H9 (cell line): Measurements from ENCODE around the gene FRAS1. TPM values are rescaled to one million over a fixed set of nuclear protein-coding genes. Genes with fewer than 3 reads are reported as not detected.

Source experiments
- DNase-seq: peaks from one replicate; pipeline ENCODE4 v3.0.0-alpha.2; 2017
- H2AFZ ChIP-seq: one replicate; pipeline ENCODE4 v1.6.1; 2013; ENCODE audit warnings: mild to moderate bottlenecking, low read length, control low read depth, moderate library complexity
- H2AK5ac ChIP-seq: 2 replicates; pipeline ENCODE4 v1.6.1; 2013; ENCODE audit warnings: low read length, control low read depth, mixed read lengths; ENCODE audit not compliant: insufficient read length
- H2BK120ac ChIP-seq: one replicate; pipeline ENCODE4 v1.6.1; 2013; ENCODE audit warnings: low read depth, mild to moderate bottlenecking, low read length, control low read depth, inconsistent platforms; ENCODE audit not compliant: poor library complexity, severe bottlenecking
- H2BK12ac ChIP-seq: 2 replicates; pipeline ENCODE4 v1.6.1; 2013; ENCODE audit warnings: low read length, control low read depth, mixed read lengths, low read depth; ENCODE audit not compliant: insufficient read length
- H2BK15ac ChIP-seq: 2 replicates; pipeline ENCODE4 v1.6.1; 2013; ENCODE audit warnings: low read depth, low read length, control low read depth
- H2BK20ac ChIP-seq: one replicate; pipeline ENCODE4 v1.6.1; 2013; ENCODE audit warnings: low read depth, mild to moderate bottlenecking, low read length, control low read depth, inconsistent platforms; ENCODE audit not compliant: poor library complexity, severe bottlenecking
- H2BK5ac ChIP-seq: 2 replicates; pipeline ENCODE4 v1.6.1; 2013; ENCODE audit warnings: low read length, control low read depth, mixed read lengths; ENCODE audit not compliant: insufficient read length
- H3K14ac ChIP-seq: 2 replicates; pipeline ENCODE4 v1.6.1; 2013; ENCODE audit warnings: low read length, control low read depth; ENCODE audit not compliant: insufficient read depth
- H3K18ac ChIP-seq: 2 replicates; pipeline ENCODE4 v1.6.1; 2013; ENCODE audit warnings: low read depth, mild to moderate bottlenecking, mixed read lengths, low read length, control low read depth; ENCODE audit not compliant: insufficient read length
- H3K23ac ChIP-seq: 2 replicates; pipeline ENCODE4 v1.6.1; 2013; ENCODE audit warnings: low read length, control low read depth, mixed read lengths, low read depth; ENCODE audit not compliant: insufficient read length
- H3K23me2 ChIP-seq: 2 replicates; pipeline ENCODE4 v1.6.1; 2013; ENCODE audit warnings: low read depth, mild to moderate bottlenecking, mixed read lengths, low read length, control low read depth; ENCODE audit not compliant: insufficient read length, poor library complexity, severe bottlenecking
- H3K27ac ChIP-seq: 2 replicates; pipeline ENCODE4 v1.5.1; 2013; ENCODE audit warnings: low read length, control low read depth, mixed read lengths, low read depth; ENCODE audit not compliant: insufficient read length
- H3K27me3 ChIP-seq: 2 replicates; pipeline ENCODE4 v1.6.1; 2013; ENCODE audit warnings: low read length, control low read depth, inconsistent platforms; ENCODE audit not compliant: insufficient read depth
- H3K4ac ChIP-seq: 2 replicates; pipeline ENCODE4 v1.6.1; 2013; ENCODE audit warnings: low read depth, mild to moderate bottlenecking, control low read depth, inconsistent platforms, low read length, moderate library complexity
- H3K4me1 ChIP-seq: 2 replicates; pipeline ENCODE4 v1.6.1; 2013; ENCODE audit warnings: low read length, control low read depth, inconsistent platforms; ENCODE audit not compliant: insufficient read depth
- H3K4me2 ChIP-seq: 2 replicates; pipeline ENCODE4 v1.6.1; 2013; ENCODE audit warnings: low read length, control low read depth, mixed read lengths; ENCODE audit not compliant: insufficient read length, insufficient read depth
- H3K56ac ChIP-seq: 2 replicates; pipeline ENCODE4 v1.6.1; 2013; ENCODE audit warnings: low read depth, mild to moderate bottlenecking, mixed read lengths, low read length, control low read depth; ENCODE audit not compliant: insufficient read length
- H3K79me1 ChIP-seq: 2 replicates; pipeline ENCODE4 v1.6.1; 2013; ENCODE audit warnings: low read depth, mild to moderate bottlenecking, moderate library complexity, low read length, control low read depth, inconsistent platforms; ENCODE audit not compliant: insufficient read depth, poor library complexity, severe bottlenecking
- H3K79me2 ChIP-seq: 2 replicates; pipeline ENCODE4 v1.6.1; 2013; ENCODE audit warnings: low read length, control low read depth, inconsistent platforms; ENCODE audit not compliant: insufficient read depth
- H3K9ac ChIP-seq: 2 replicates; pipeline ENCODE4 v1.6.1; 2013; ENCODE audit warnings: low read length, control low read depth, mixed read lengths; ENCODE audit not compliant: insufficient read length; ENCODE audit errors: extremely low read depth
- H3K9me3 ChIP-seq: one replicate; pipeline ENCODE4 v1.6.1; 2013; ENCODE audit warnings: low read depth, low read length, inconsistent platforms; ENCODE audit not compliant: control insufficient read depth
- H3T11ph ChIP-seq: one replicate; pipeline ENCODE4 v1.6.1; 2013; ENCODE audit warnings: mild to moderate bottlenecking, low read length, control low read depth, inconsistent platforms
- H4K20me1 ChIP-seq: one replicate; pipeline ENCODE4 v1.6.1; 2013; ENCODE audit not compliant: control insufficient read depth, insufficient read length, insufficient read depth
- H4K5ac ChIP-seq: 2 replicates; pipeline ENCODE4 v1.6.1; 2013; ENCODE audit warnings: low read depth, mild to moderate bottlenecking, mixed read lengths, low read length, control low read depth; ENCODE audit not compliant: insufficient read length
- H4K8ac ChIP-seq: replicated peaks from 2 replicates; pipeline ENCODE4 v1.6.1; 2013; ENCODE audit warnings: low read length, control low read depth, mixed read lengths, low read depth; ENCODE audit not compliant: insufficient read length
- H4K91ac ChIP-seq: 2 replicates; pipeline ENCODE4 v1.6.1; 2013; ENCODE audit warnings: low read depth, mild to moderate bottlenecking, moderate library complexity, mixed read lengths, low read length, control low read depth; ENCODE audit not compliant: insufficient read length
- H3K27ac Mint-ChIP-seq, 3 experiments: 2 replicates in 2 of 3; 3 replicates in 1 of 3; pipeline ENCODE4 v1.8.0; 2020 to 2021; ENCODE audit warnings: mixed read lengths in 3 of 3, mild to moderate bottlenecking in 1 of 3, moderate library complexity in 1 of 3
- H3K27me3 Mint-ChIP-seq: 2 replicates; pipeline ENCODE4 v1.8.0; 2021; ENCODE audit warnings: low read depth, mild to moderate bottlenecking, moderate library complexity, mixed read lengths
- H3K36me3 Mint-ChIP-seq, 3 experiments: 2 replicates in 2 of 3; 3 replicates in 1 of 3; pipeline ENCODE4 v1.8.0; 2020 to 2021; ENCODE audit warnings: low read depth in 3 of 3, mixed read lengths in 3 of 3; ENCODE audit not compliant: insufficient read depth in 1 of 3
- H3K4me1 Mint-ChIP-seq, 2 experiments: 2 replicates each; pipeline ENCODE4 v1.8.0; 2020; ENCODE audit warnings: mixed read lengths in 2 of 2
- H3K4me3 Mint-ChIP-seq, 2 experiments: 2 replicates in 1 of 2; 3 replicates in 1 of 2; pipeline ENCODE4 v1.8.0; 2020 to 2021; ENCODE audit warnings: mild to moderate bottlenecking in 2 of 2, mixed read lengths in 2 of 2, moderate library complexity in 1 of 2
- H3K9me3 Mint-ChIP-seq, 2 experiments: 2 replicates in 1 of 2; 3 replicates in 1 of 2; pipeline ENCODE4 v1.8.0; 2020; ENCODE audit warnings: mild to moderate bottlenecking in 2 of 2, mixed read lengths in 2 of 2, moderate library complexity in 1 of 2
- WGBS: extraction: QIAGEN DNeasy Blood & Tissue Kit; methylation state at CpG from one replicate; pipeline ENCODE4 v1.1.7; 2013; ENCODE audit warnings: missing lambda C conversion rate, low lambda C conversion rate, mixed read lengths; ENCODE audit not compliant: insufficient read length; ENCODE audit errors: extremely low coverage; 5-methylcytosine and 5-hydroxymethylcytosine counted together
- total RNA-seq: library from RNA; stranded (reverse); gene quantifications from 2 replicates; pipeline ENCODE4 v1.2.1, GENCODE V29; 2021
- TF ChIP-seq, protein P1 (sequence below): fragments of 200-600 bp; sonication (generic); conservative IDR thresholded peaks from 3 replicates; pipeline ENCODE4 v1.8.0; 2021; ENCODE audit warnings: antibody characterized with exemption, mild to moderate bottlenecking

The FRAS1 gene
- total RNA-seq, 1 experiment from 2014 or later, result 58.5 TPM

DNA sequence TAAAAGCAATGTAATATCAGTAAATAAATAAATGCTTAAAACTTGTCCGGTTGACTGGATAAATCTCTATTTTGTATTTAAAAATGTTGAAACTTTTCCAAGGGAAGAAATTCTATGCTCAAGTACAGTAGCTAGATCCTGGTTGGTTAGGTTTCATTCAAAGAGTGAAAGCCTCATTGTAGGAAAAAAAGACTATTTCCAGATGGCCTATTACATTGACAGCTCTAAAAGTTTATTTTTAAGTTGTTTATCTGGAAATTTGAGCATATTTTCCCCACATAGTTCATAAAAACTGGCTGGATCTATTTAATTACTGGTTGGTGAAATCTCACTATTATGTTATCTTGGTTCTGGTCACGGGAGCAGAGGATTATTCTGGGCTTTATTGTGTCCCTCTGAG is 38.0 kb downstream of the FRAS1 start:
- H2AFZ ChIP-seq, result no peak overlapping the region
- no peak overlapping the region for H3K18ac ChIP-seq
- H4K20me1 ChIP-seq, result no peaks in the 10 kb centered on the region
- no peak overlapping the region for H2BK12ac ChIP-seq
- H3K56ac ChIP-seq, result no peak overlapping the region
- WGBS, result no CpG with 5 or more reads among the region's 2 CpGs
- H2BK15ac ChIP-seq, result no peak overlapping the region
- no peaks in the 10 kb centered on the region for H3K27me3 Mint-ChIP-seq
- TF ChIP-seq, protein P1, sequence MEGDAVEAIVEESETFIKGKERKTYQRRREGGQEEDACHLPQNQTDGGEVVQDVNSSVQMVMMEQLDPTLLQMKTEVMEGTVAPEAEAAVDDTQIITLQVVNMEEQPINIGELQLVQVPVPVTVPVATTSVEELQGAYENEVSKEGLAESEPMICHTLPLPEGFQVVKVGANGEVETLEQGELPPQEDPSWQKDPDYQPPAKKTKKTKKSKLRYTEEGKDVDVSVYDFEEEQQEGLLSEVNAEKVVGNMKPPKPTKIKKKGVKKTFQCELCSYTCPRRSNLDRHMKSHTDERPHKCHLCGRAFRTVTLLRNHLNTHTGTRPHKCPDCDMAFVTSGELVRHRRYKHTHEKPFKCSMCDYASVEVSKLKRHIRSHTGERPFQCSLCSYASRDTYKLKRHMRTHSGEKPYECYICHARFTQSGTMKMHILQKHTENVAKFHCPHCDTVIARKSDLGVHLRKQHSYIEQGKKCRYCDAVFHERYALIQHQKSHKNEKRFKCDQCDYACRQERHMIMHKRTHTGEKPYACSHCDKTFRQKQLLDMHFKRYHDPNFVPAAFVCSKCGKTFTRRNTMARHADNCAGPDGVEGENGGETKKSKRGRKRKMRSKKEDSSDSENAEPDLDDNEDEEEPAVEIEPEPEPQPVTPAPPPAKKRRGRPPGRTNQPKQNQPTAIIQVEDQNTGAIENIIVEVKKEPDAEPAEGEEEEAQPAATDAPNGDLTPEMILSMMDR, result no peak
- no peak overlapping the region for H2AK5ac ChIP-seq
- no peak overlapping the region for H2BK20ac ChIP-seq
- no peak overlapping the region for H4K8ac ChIP-seq
- no peak overlapping the region for H3K14ac ChIP-seq
- no peak overlapping the region for H3K27ac Mint-ChIP-seq
- H3K4me3 Mint-ChIP-seq, result no peak overlapping the region
- H3K9me3 ChIP-seq, result no peaks in the 10 kb centered on the region
- H3K4me1 ChIP-seq, result peaks cover 2% of the 10 kb centered on the region; the same call in 1 of the 2 replicates
- peaks cover 40 to 54% (median 52%) of the 10 kb centered on the region in 3 experiments for H3K36me3 Mint-ChIP-seq
- peaks cover 35 to 39% of the 10 kb centered on the region in 2 experiments for H3K9me3 Mint-ChIP-seq
- H3K4ac ChIP-seq, result no peak overlapping the region
- H3K79me1 ChIP-seq, result peaks cover 2% of the 10 kb centered on the region
- no peak overlapping the region for H4K91ac ChIP-seq
- DNase-seq, result no peak
- no peak overlapping the region for H2BK120ac ChIP-seq
- no peaks in the 10 kb centered on the region for H3K27me3 ChIP-seq
- no peak overlapping the region for H4K5ac ChIP-seq
- no peak overlapping the region for H3T11ph ChIP-seq
- no peak overlapping the region for H3K27ac ChIP-seq
- H3K79me2 ChIP-seq, result no peaks in the 10 kb centered on the region
- H3K23me2 ChIP-seq, result peaks cover 3% of the 10 kb centered on the region
- no peak overlapping the region for H3K9ac ChIP-seq
- no peak overlapping the region for H3K4me2 ChIP-seq
- H3K23ac ChIP-seq, result no peak overlapping the region
- no peak overlapping the region for H2BK5ac ChIP-seq
- H3K4me1 Mint-ChIP-seq, result peaks cover 36 to 38% of the 10 kb centered on the region in 2 experiments
